ENCODE measurements around the gene TMEM151B. TPM values are rescaled to one million over a fixed set of nuclear protein-coding genes. Genes with fewer than 3 reads are reported as not detected.

Gene TMEM151B
- total and polyA plus RNA-seq, 2 experiments from 2014 or later: 0.30 TPM

GRCh38 chr6:44356487-44356886 lies 86.2 kb downstream of the TMEM151B start:
- Histone ChIP-seq H3K9me2 (replicated peaks; ENCODE audit: insufficient read depth) (no peaks in the 10 kb centered on the region), H3K79me2 (no peaks in the 10 kb centered on the region), H4K20me1 (ENCODE audit: insufficient read depth, poor library complexity, severe bottlenecking) (no peaks in the 10 kb centered on the region), H3K9me3 (ENCODE audit: low read depth) (no peaks in the 10 kb centered on the region), H3K4me3 (no peak overlapping the region), H3K36me3 (replicated peaks; ENCODE audit: insufficient read depth, low read depth) (no peaks in the 10 kb centered on the region), H3K4me2 (no peak overlapping the region), H3K27ac (no peak overlapping the region), H3K4me1 (ENCODE audit: insufficient read depth) (no peaks in the 10 kb centered on the region), H2AFZ (no peak overlapping the region), H3K27me3 (no peaks in the 10 kb centered on the region)
- 82% methylated on average over 1 of the region's 1 CpG for WGBS (ENCODE audit: low lambda C conversion rate, missing lambda C conversion rate)
- no peak for TF ChIP-seq CTCF (IDR thresholded peaks at IDR 0.05; ENCODE audit: poor library complexity)
- no peak for TF ChIP-seq EZH2phosphoT487 (IDR thresholded peaks at IDR 0.05; ENCODE audit: low read depth, severe bottlenecking, unreplicated experiment)
- no peak for TF ChIP-seq EZH2 (IDR thresholded peaks at IDR 0.05; ENCODE audit: borderline replicate concordance)
- no peak for DNase-seq (ENCODE audit: low spot score)

MicroRNAs encoded within 50 kb of the gene (microRNA counts, 767-probe panel; counts per million panel counts)
- microRNA hsa-miR-4647: not detected

Other genes with a start within 250 kb of the TMEM151B start
- gene MRPL14, start 143.0 kb upstream of the TMEM151B start, total RNA-seq: 58.3 and 64.3 TPM in 2 replicates
- 106 and 124 TPM in 2 replicates for gene MRPL14, start 143.0 kb upstream of the TMEM151B start, polyA plus RNA-seq
- gene TMEM63B, start 142.9 kb upstream of the TMEM151B start, total RNA-seq: 31.8 and 43.5 TPM in 2 replicates
- 28.7 and 31.4 TPM in 2 replicates for gene TMEM63B, start 142.9 kb upstream of the TMEM151B start, polyA plus RNA-seq
- gene CAPN11, start 111.6 kb upstream of the TMEM151B start, total RNA-seq: 0.16 and 0.23 TPM in 2 replicates
- gene CAPN11, start 111.6 kb upstream of the TMEM151B start, polyA plus RNA-seq: 0.13 and 0.39 TPM in 2 replicates
- not detected in 2 replicates for gene MYMX, start 53.5 kb upstream of the TMEM151B start, total RNA-seq
- gene MYMX, start 53.5 kb upstream of the TMEM151B start, polyA plus RNA-seq: 2.0 TPM in 1 of 2 replicates, not detected in the other
- 23.3 and 32.4 TPM in 2 replicates for gene SLC29A1, start 46.9 kb upstream of the TMEM151B start, total RNA-seq
- gene SLC29A1, start 46.9 kb upstream of the TMEM151B start, polyA plus RNA-seq: 28.5 and 30.8 TPM in 2 replicates
- 884 and 891 TPM in 2 replicates for gene HSP90AB1, start 23.3 kb upstream of the TMEM151B start, total RNA-seq
- gene HSP90AB1, start 23.3 kb upstream of the TMEM151B start, polyA plus RNA-seq: 422 and 440 TPM in 2 replicates
- gene SLC35B2, start 12.9 kb upstream of the TMEM151B start, total RNA-seq: 73.0 and 74.1 TPM in 2 replicates
- gene SLC35B2, start 12.9 kb upstream of the TMEM151B start, polyA plus RNA-seq: 92.9 and 104 TPM in 2 replicates
- 13.2 and 16.7 TPM in 2 replicates for gene NFKBIE, start 4.9 kb upstream of the TMEM151B start, total RNA-seq
- 9.6 and 14.0 TPM in 2 replicates for gene NFKBIE, start 4.9 kb upstream of the TMEM151B start, polyA plus RNA-seq
- gene AARS2, start 42.9 kb downstream of the TMEM151B start, total RNA-seq: 8.8 and 12.6 TPM in 2 replicates
- 11.9 and 17.6 TPM in 2 replicates for gene AARS2, start 42.9 kb downstream of the TMEM151B start, polyA plus RNA-seq
- not detected in 2 replicates for gene SPATS1, start 72.2 kb downstream of the TMEM151B start, total RNA-seq
- gene SPATS1, start 72.2 kb downstream of the TMEM151B start, polyA plus RNA-seq: not detected in 2 replicates
- gene CDC5L, start 117.3 kb downstream of the TMEM151B start, total RNA-seq: 22.8 and 23.1 TPM in 2 replicates
- 10.0 and 12.5 TPM in 2 replicates for gene CDC5L, start 117.3 kb downstream of the TMEM151B start, polyA plus RNA-seq